Lung (tissue), 12 donors: ENCODE data around the gene STXBP6. TPM values are rescaled to one million over a fixed set of nuclear protein-coding genes. Genes with fewer than 3 reads are reported as not detected.

Source experiments
- ATAC-seq: fragments of 200-7000 bp; cut with Tn5 transposase; one replicate; pipeline ENCODE4 v1.9.1; 2020; ENCODE audit warnings: moderate number of reproducible peaks; ENCODE audit not compliant: insufficient read depth, low FRiP score
- DNase-seq, 3 donors: peaks; one replicate each; pipeline ENCODE4 v3.0.0-alpha.2; 2013 to 2017
- H3K27ac ChIP-seq, 2 donors: one replicate each; pipeline ENCODE4 v1.5.1; 2013; ENCODE audit warnings: mild to moderate bottlenecking in 2 of 2, moderate library complexity in 2 of 2, control low read depth in 1 of 2, inconsistent platforms in 1 of 2, low read depth in 1 of 2, low read length in 1 of 2
- H3K27me3 ChIP-seq, 3 donors: one replicate each; pipeline ENCODE4 v1.5.1; 2013; ENCODE audit warnings: low read length in 2 of 3; ENCODE audit not compliant: control insufficient read depth in 3 of 3, insufficient read depth in 3 of 3
- H3K36me3 ChIP-seq, 4 donors: one replicate each; pipeline ENCODE4 v1.5.1; 2013; ENCODE audit warnings: low read length in 4 of 4, mild to moderate bottlenecking in 1 of 4, moderate library complexity in 1 of 4; ENCODE audit not compliant: control insufficient read depth in 4 of 4, insufficient read depth in 4 of 4
- H3K4me1 ChIP-seq, 5 donors: one replicate each; pipeline ENCODE4 v1.5.1; 2013; ENCODE audit warnings: low read length in 5 of 5, mild to moderate bottlenecking in 2 of 5, moderate library complexity in 1 of 5; ENCODE audit not compliant: control insufficient read depth in 5 of 5, insufficient read depth in 5 of 5
- H3K4me3 ChIP-seq: one replicate; pipeline ENCODE4 v1.5.1; 2013; ENCODE audit warnings: mild to moderate bottlenecking, control low read depth, moderate library complexity
- H3K9ac ChIP-seq, 2 donors: one replicate each; pipeline ENCODE4 v1.5.1; 2013; ENCODE audit warnings: low read length in 2 of 2, control low read depth in 1 of 2; ENCODE audit not compliant: insufficient read depth in 1 of 2
- H3K9me3 ChIP-seq, 4 donors: one replicate each; pipeline ENCODE4 v1.5.1; 2013; ENCODE audit warnings: low read length in 3 of 4, mild to moderate bottlenecking in 1 of 4, moderate library complexity in 1 of 4; ENCODE audit not compliant: control insufficient read depth in 4 of 4, insufficient read depth in 3 of 4
- CTCF ChIP-seq: IDR thresholded peaks from 2 replicates; pipeline ENCODE4 v1.5.1; 2012; ENCODE audit warnings: mild to moderate bottlenecking; ENCODE audit errors: control extremely low read depth, extremely low read depth
- WGBS, 2 donors: extraction: QIAGEN DNeasy Blood & Tissue Kit; methylation state at CpG; one replicate each; pipeline ENCODE4 v1.1.7; 2013; 5-methylcytosine and 5-hydroxymethylcytosine counted together
- polyA plus RNA-seq, 2 donors: library from polyadenylated mRNA; stranded (reverse); fragments of 200-250 nt; gene quantifications; one replicate each; pipeline ENCODE4 v1.2.1, GENCODE V29; 2013
- total RNA-seq, 2 donors: library from RNA; depleted of rRNA in 1 of 2; stranded (reverse); fragments of >200 nt in 1 of 2; gene quantifications; one replicate each; pipeline ENCODE4 v1.2.1, GENCODE V29; 2014 to 2021
- donor health status: control.
- donor health status: control.
- donor health status: Bipolar disorder and iron deficiency.
- donor health status: healthy.
- donor health status: DM: yes; HTN: yes; CAD: no.

Gene STXBP6
- total and polyA plus RNA-seq, 4 donors: 9.3 to 42.5 (median 10.5) TPM

GRCh38 chr14:25050269-25051150 lies 563 bp upstream of the STXBP6 start:
- Histone ChIP-seq H3K4me3 (peak overlapping the region; percentile 67), H3K4me1 (peaks cover 0 to 36% (median 4%) of the 10 kb centered on the region in 5 donors), H3K9ac (peak overlapping the region in 1 of 2 donors; percentile 79), H3K27ac (peak overlapping the region; percentile 79 to 98), H3K9me3 (peaks cover 0 to 2% (median 0%) of the 10 kb centered on the region in 4 donors), H3K27me3 (no peaks in the 10 kb centered on the region), H3K36me3 (peaks cover 0 to 3% (median 0%) of the 10 kb centered on the region in 4 donors)
- DNase-seq (peak; percentile 46 to 84 (median 76)), ATAC-seq (peak; percentile 47)
- no peak for TF ChIP-seq CTCF
- 5 to 6% methylated on average over 31 of the region's 31 CpGs for WGBS, 2 donors

- H3K9ac ChIP-seq: peak overlapping the region; percentile 44 to 57
- DNase-seq: peak in 2 of 3 donors; percentile 33 to 51
- peak overlapping the region; percentile 79 to 98 for H3K27ac ChIP-seq
- H3K9me3 ChIP-seq: peaks cover 0 to 2% (median 0%) of the 10 kb centered on the region in 4 donors
- H3K36me3 ChIP-seq: peaks cover 0 to 3% (median 0%) of the 10 kb centered on the region in 4 donors
- H3K4me1 ChIP-seq: peaks cover 0 to 38% (median 4%) of the 10 kb centered on the region in 5 donors
- no peak for ATAC-seq
- TF ChIP-seq CTCF: no peak
- peak overlapping the region; percentile 67 for H3K4me3 ChIP-seq
- H3K27me3 ChIP-seq: no peaks in the 10 kb centered on the region
- 3 to 5% methylated on average over 31 to 34 of the region's 34 CpGs for WGBS, 2 donors
These were observed 817 bp downstream of the STXBP6 start for GRCh38 chr14:25049093-25049567.

- Histone ChIP-seq H3K27ac (peak overlapping the region; percentile 79 to 98), H3K4me1 (peaks cover 0 to 44% (median 10%) of the 10 kb centered on the region in 5 donors), H3K27me3 (no peaks in the 10 kb centered on the region), H3K9ac (peak overlapping the region; percentile 44 to 57), H3K9me3 (peaks cover 0 to 2% (median 0%) of the 10 kb centered on the region in 4 donors), H3K4me3 (peak overlapping the region; percentile 67), H3K36me3 (peaks cover 0 to 3% (median 0%) of the 10 kb centered on the region in 4 donors)
- ATAC-seq: no peak
- WGBS, 2 donors: 41 to 58% methylated on average over 17 of the region's 17 CpGs
- peak; percentile 58 to 87 (median 71) for DNase-seq
- no peak for TF ChIP-seq CTCF
These were observed 1.6 kb downstream of the STXBP6 start for GRCh38 chr14:25048170-25049016.
